WTC11 (cell line): ENCODE data around the gene CD4. TPM values are rescaled to one million over a fixed set of nuclear protein-coding genes. Genes with fewer than 3 reads are reported as not detected.

Experiments used
- ATAC-seq: fragments of 200-7000 bp; cut with Tn5 transposase; 2 replicates; pipeline ENCODE4 v1.10.0; 2021; ENCODE audit warnings: mild to moderate bottlenecking, moderate library complexity
- CTCF ChIA-PET: fragments of 300-600 bp; sonication (Branson Sonifier 250); formaldehyde crosslinking; loops from one replicate; lab custom pipeline; 2021; ENCODE audit warnings: antibody characterized with exemption; lab: Charles Lee
- POLR2A ChIA-PET: fragments of 350-600 bp; sonication (Branson Sonifier 250); formaldehyde crosslinking; loops from one replicate; lab custom pipeline; 2021; ENCODE audit warnings: antibody characterized with exemption; lab: Charles Lee
- DNase-seq: peaks from one replicate; pipeline ENCODE4 v3.0.0; 2021; ENCODE audit warnings: low spot score
- H3K27ac Mint-ChIP-seq: 2 replicates; pipeline ENCODE4 v1.8.0; 2021; ENCODE audit warnings: mixed read lengths
- H3K27me3 Mint-ChIP-seq: 2 replicates; pipeline ENCODE4 v1.8.0; 2021; ENCODE audit warnings: low read depth, mild to moderate bottlenecking, moderate library complexity, mixed read lengths
- H3K36me3 Mint-ChIP-seq: 2 replicates; pipeline ENCODE4 v1.8.0; 2021; ENCODE audit warnings: mixed read lengths
- H3K4me1 Mint-ChIP-seq: 2 replicates; pipeline ENCODE4 v1.8.0; 2022; ENCODE audit warnings: mixed read lengths
- H3K4me3 Mint-ChIP-seq: 2 replicates; pipeline ENCODE4 v1.8.0; 2021; ENCODE audit warnings: mild to moderate bottlenecking, moderate library complexity, mixed read lengths
- H3K9me3 Mint-ChIP-seq: 2 replicates; pipeline ENCODE4 v1.8.0; 2021; ENCODE audit warnings: mixed read lengths
- ATF3 ChIP-seq: sonication (generic); formaldehyde crosslinking; conservative IDR thresholded peaks from 2 replicates; pipeline ENCODE4 v1.8.1; 2022; ENCODE audit warnings: mild to moderate bottlenecking, missing genetic modification reagents
- CBFB ChIP-seq: sonication (generic); formaldehyde crosslinking; IDR thresholded peaks from 2 replicates; pipeline ENCODE4 v1.8.1; 2022; ENCODE audit warnings: mild to moderate bottlenecking, low read depth, missing genetic modification reagents
- CDX4 ChIP-seq: fragments of 250-450 bp; sonication (Bioruptor Pico); IDR thresholded peaks from 2 replicates; pipeline ENCODE4 v1.9.0; 2021; ENCODE audit warnings: moderate library complexity, mild to moderate bottlenecking, inconsistent platforms, borderline replicate concordance
- ERG ChIP-seq: fragments of 250-450 bp; sonication (Bioruptor Pico); IDR thresholded peaks from 2 replicates; pipeline ENCODE4 v1.8.0; 2021; ENCODE audit warnings: mild to moderate bottlenecking
- ETV6 ChIP-seq: sonication (generic); formaldehyde crosslinking; IDR thresholded peaks from 2 replicates; pipeline ENCODE4 v1.8.1; 2022; ENCODE audit warnings: mild to moderate bottlenecking, missing genetic modification reagents
- KAT7 ChIP-seq: sonication (generic); formaldehyde crosslinking; IDR thresholded peaks from 2 replicates; pipeline ENCODE4 v1.8.1; 2023; ENCODE audit warnings: missing genetic modification reagents, mild to moderate bottlenecking, borderline replicate concordance
- MXD4 ChIP-seq: fragments of 250-450 bp; sonication (Bioruptor Pico); IDR thresholded peaks from 2 replicates; pipeline ENCODE4 v1.8.0; 2021; ENCODE audit warnings: mild to moderate bottlenecking, moderate library complexity, borderline replicate concordance
- MYBL2 ChIP-seq: sonication (generic); formaldehyde crosslinking; IDR thresholded peaks from 2 replicates; pipeline ENCODE4 v1.8.1; 2023; ENCODE audit warnings: mild to moderate bottlenecking, moderate library complexity, missing genetic modification reagents
- PREB ChIP-seq: sonication (generic); formaldehyde crosslinking; IDR thresholded peaks from 2 replicates; pipeline ENCODE4 v1.8.1; 2022; ENCODE audit warnings: mild to moderate bottlenecking, missing genetic modification reagents, moderate library complexity, borderline replicate concordance
- RELA ChIP-seq: sonication (generic); formaldehyde crosslinking; IDR thresholded peaks from 2 replicates; pipeline ENCODE4 v1.8.1; 2022; ENCODE audit warnings: missing genetic modification reagents, mild to moderate bottlenecking, borderline replicate concordance
- TP53 ChIP-seq: sonication (generic); formaldehyde crosslinking; IDR thresholded peaks from 2 replicates; pipeline ENCODE4 v1.8.1; 2023; ENCODE audit warnings: mild to moderate bottlenecking, missing genetic modification reagents
- ZBTB21 ChIP-seq: sonication (generic); formaldehyde crosslinking; IDR thresholded peaks from 2 replicates; pipeline ENCODE4 v1.8.1; 2023; ENCODE audit warnings: mild to moderate bottlenecking, missing genetic modification reagents, borderline replicate concordance
- ZNF263 ChIP-seq: sonication (generic); formaldehyde crosslinking; IDR thresholded peaks from 2 replicates; pipeline ENCODE4 v1.8.1; 2022; ENCODE audit warnings: low read depth, mild to moderate bottlenecking, moderate library complexity, missing genetic modification reagents
- ZNF281 ChIP-seq: sonication (generic); formaldehyde crosslinking; IDR thresholded peaks from 2 replicates; pipeline ENCODE4 v1.8.0; 2023; ENCODE audit warnings: mild to moderate bottlenecking, missing genetic modification reagents
- ZNF416 ChIP-seq: fragments of 250-450 bp; sonication (Bioruptor Pico); IDR thresholded peaks from 2 replicates; pipeline ENCODE4 v1.9.0; 2021; ENCODE audit warnings: mild to moderate bottlenecking, inconsistent platforms
- ZNF423 ChIP-seq: fragments of 250-450 bp; sonication (Bioruptor Pico); IDR thresholded peaks from 2 replicates; pipeline ENCODE4 v2.1.2; 2022; ENCODE audit warnings: mild to moderate bottlenecking, moderate library complexity
- ZSCAN18 ChIP-seq: fragments of 250-450 bp; sonication (Bioruptor Pico); IDR thresholded peaks from 2 replicates; pipeline ENCODE4 v2.1.2; 2022; ENCODE audit warnings: mild to moderate bottlenecking, moderate library complexity
- total RNA-seq: library from RNA; stranded (reverse); gene quantifications from 3 replicates; pipeline ENCODE4 v1.2.3, GENCODE V29; 2021

Gene CD4
- total RNA-seq, 1 experiment from 2014 or later: 2.5 TPM

GRCh38 chr12:6820166-6820565, 30.8 kb downstream of the CD4 start:
- TF ChIP-seq ZNF416 (CRISPR knock-in tag): no peak
- no peak for TF ChIP-seq ZNF263 (CRISPR knock-in tag)
- TF ChIP-seq CDX4 (CRISPR knock-in tag): no peak
- TF ChIP-seq CBFB (CRISPR knock-in tag): no peak
- no peak for TF ChIP-seq ETV6
- TF ChIP-seq ZSCAN18 (CRISPR knock-in tag): no peak
- no peak for TF ChIP-seq KAT7 (CRISPR knock-in tag)
- TF ChIP-seq ERG (CRISPR knock-in tag): no peak
- no peak for TF ChIP-seq ATF3 (CRISPR knock-in tag)
- no peak for TF ChIP-seq MXD4 (CRISPR knock-in tag)
- TF ChIP-seq ZNF423 (CRISPR knock-in tag): no peak
- no peak for TF ChIP-seq ZBTB21
- TF ChIP-seq MYBL2 (CRISPR knock-in tag): no peak
- TF ChIP-seq PREB (CRISPR knock-in tag): no peak
- TF ChIP-seq TP53 (CRISPR knock-in tag): no peak
- no peak for TF ChIP-seq RELA (CRISPR knock-in tag)
- no peak for TF ChIP-seq ZNF281 (CRISPR knock-in tag)
- Mint-ChIP-seq H3K4me3 (peak overlapping the region; percentile 78; the same call in 1 of the 2 replicates), H3K27ac (no peak overlapping the region), H3K9me3 (no peaks in the 10 kb centered on the region), H3K4me1 (peaks cover 61% of the 10 kb centered on the region), H3K27me3 (peaks cover 61% of the 10 kb centered on the region), H3K36me3 (peaks cover 5% of the 10 kb centered on the region; the same call in 1 of the 2 replicates)
- POLR2A ChIA-PET: interaction anchor here (2.2 to 2.6 kb wide), 2 partner anchors 51 to 54 kb away, joined by 8 to 14 read pairs; partner anchors contain the start of gene PTMS
- CTCF ChIA-PET: interaction anchor here (1.2 kb wide), 1 partner anchor 11 kb away, joined by 3 read pairs; no protein-coding TSS in a partner anchor
- DNase-seq: no peak
- no peak for ATAC-seq
